Parathyroid adenoma (tissue), 2 donors: Measurements from ENCODE around the gene PIK3R1.

Experiments
- H2AFZ ChIP-seq: fragments of 300-600 bp; sonication (generic); one replicate; pipeline ENCODE4 v1.7.0; 2017; ENCODE audit warnings: antibody characterized with exemption, mild to moderate bottlenecking
- H3K27ac ChIP-seq: fragments of 300-600 bp; sonication (generic); one replicate; pipeline ENCODE4 v1.7.0; 2017
- H3K27me3 ChIP-seq: fragments of 300-600 bp; sonication (generic); one replicate; pipeline ENCODE4 v1.7.0; 2017; ENCODE audit warnings: low read length; ENCODE audit not compliant: control insufficient read depth, insufficient read depth
- H3K36me3 ChIP-seq: fragments of 300-600 bp; sonication (generic); one replicate; pipeline ENCODE4 v1.7.0; 2017; ENCODE audit warnings: low read length; ENCODE audit not compliant: control insufficient read depth, insufficient read depth
- H3K4me1 ChIP-seq: fragments of 300-600 bp; sonication (generic); one replicate; pipeline ENCODE4 v1.7.0; 2017; ENCODE audit warnings: control low read depth
- H3K4me2 ChIP-seq: fragments of 300-600 bp; sonication (generic); one replicate; pipeline ENCODE4 v1.7.0; 2017; ENCODE audit warnings: low read length
- H3K4me3 ChIP-seq: fragments of 300-600 bp; sonication (generic); one replicate; pipeline ENCODE4 v1.7.0; 2017; ENCODE audit warnings: low read depth, low read length
- H3K79me2 ChIP-seq: fragments of 300-600 bp; sonication (generic); one replicate; pipeline ENCODE4 v1.7.0; 2017; ENCODE audit warnings: control low read depth
- H3K9ac ChIP-seq: fragments of 300-600 bp; sonication (generic); one replicate; pipeline ENCODE4 v1.7.0; 2017; ENCODE audit warnings: mild to moderate bottlenecking
- H3K9me3 ChIP-seq: fragments of 300-600 bp; sonication (generic); one replicate; pipeline ENCODE4 v1.7.0; 2017; ENCODE audit warnings: low read length; ENCODE audit not compliant: control insufficient read depth
- TF ChIP-seq, protein P1 (sequence below): fragments of 300-600 bp; sonication (generic); IDR thresholded peaks from one replicate; pipeline ENCODE4 v1.7.0; 2017; ENCODE audit warnings: antibody characterized with exemption, mild to moderate bottlenecking
- donor health status: primary hyperparathyroidism.

The PIK3R1 gene

GRCh38 chr5:68274847-68275651 is 59.5 kb downstream of the PIK3R1 start:
- Histone ChIP-seq H3K79me2 (peaks cover 26% of the 10 kb centered on the region), H3K4me2 (no peak overlapping the region), H3K27me3 (no peaks in the 10 kb centered on the region), H3K4me3 (no peak overlapping the region), H3K27ac (no peak overlapping the region), H3K4me1 (no peaks in the 10 kb centered on the region), H3K9me3 (no peaks in the 10 kb centered on the region), H3K9ac (no peak overlapping the region), H3K36me3 (no peaks in the 10 kb centered on the region), H2AFZ (no peak overlapping the region)
- TF ChIP-seq, protein P1, sequence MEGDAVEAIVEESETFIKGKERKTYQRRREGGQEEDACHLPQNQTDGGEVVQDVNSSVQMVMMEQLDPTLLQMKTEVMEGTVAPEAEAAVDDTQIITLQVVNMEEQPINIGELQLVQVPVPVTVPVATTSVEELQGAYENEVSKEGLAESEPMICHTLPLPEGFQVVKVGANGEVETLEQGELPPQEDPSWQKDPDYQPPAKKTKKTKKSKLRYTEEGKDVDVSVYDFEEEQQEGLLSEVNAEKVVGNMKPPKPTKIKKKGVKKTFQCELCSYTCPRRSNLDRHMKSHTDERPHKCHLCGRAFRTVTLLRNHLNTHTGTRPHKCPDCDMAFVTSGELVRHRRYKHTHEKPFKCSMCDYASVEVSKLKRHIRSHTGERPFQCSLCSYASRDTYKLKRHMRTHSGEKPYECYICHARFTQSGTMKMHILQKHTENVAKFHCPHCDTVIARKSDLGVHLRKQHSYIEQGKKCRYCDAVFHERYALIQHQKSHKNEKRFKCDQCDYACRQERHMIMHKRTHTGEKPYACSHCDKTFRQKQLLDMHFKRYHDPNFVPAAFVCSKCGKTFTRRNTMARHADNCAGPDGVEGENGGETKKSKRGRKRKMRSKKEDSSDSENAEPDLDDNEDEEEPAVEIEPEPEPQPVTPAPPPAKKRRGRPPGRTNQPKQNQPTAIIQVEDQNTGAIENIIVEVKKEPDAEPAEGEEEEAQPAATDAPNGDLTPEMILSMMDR, result no peak

GRCh38 chr5:68276740-68277139 is 61.2 kb downstream of the PIK3R1 start:
- peaks cover 19% of the 10 kb centered on the region for H3K79me2 ChIP-seq
- no peaks in the 10 kb centered on the region for H3K36me3 ChIP-seq
- TF ChIP-seq, protein P1, result no peak
- H3K4me3 ChIP-seq, result no peak overlapping the region
- no peak overlapping the region for H3K9ac ChIP-seq
- no peak overlapping the region for H3K27ac ChIP-seq
- H3K4me1 ChIP-seq, result no peaks in the 10 kb centered on the region
- no peak overlapping the region for H2AFZ ChIP-seq
- no peaks in the 10 kb centered on the region for H3K9me3 ChIP-seq
- H3K4me2 ChIP-seq, result no peak overlapping the region
- H3K27me3 ChIP-seq, result no peaks in the 10 kb centered on the region

- no peaks in the 10 kb centered on the region for H3K27me3 ChIP-seq
- no peaks in the 10 kb centered on the region for H3K9me3 ChIP-seq
- H3K4me1 ChIP-seq, result no peaks in the 10 kb centered on the region
- H3K36me3 ChIP-seq, result no peaks in the 10 kb centered on the region
- TF ChIP-seq, protein P1, result no peak
- no peak overlapping the region for H3K27ac ChIP-seq
- H3K4me2 ChIP-seq, result no peak overlapping the region
- peaks cover 20% of the 10 kb centered on the region for H3K79me2 ChIP-seq
- no peak overlapping the region for H3K4me3 ChIP-seq
- H2AFZ ChIP-seq, result no peak overlapping the region
- H3K9ac ChIP-seq, result no peak overlapping the region
Measured at GRCh38 chr5:68277431-68277830, 61.9 kb downstream of the PIK3R1 start.

GRCh38 chr5:68279984-68280383 is 64.4 kb downstream of the PIK3R1 start:
- H3K4me3 ChIP-seq, result no peak overlapping the region
- no peaks in the 10 kb centered on the region for H3K4me1 ChIP-seq
- no peaks in the 10 kb centered on the region for H3K9me3 ChIP-seq
- H2AFZ ChIP-seq, result no peak overlapping the region
- H3K79me2 ChIP-seq, result peaks cover 8% of the 10 kb centered on the region
- H3K4me2 ChIP-seq, result no peak overlapping the region
- H3K27ac ChIP-seq, result no peak overlapping the region
- no peaks in the 10 kb centered on the region for H3K27me3 ChIP-seq
- TF ChIP-seq, protein P1, result no peak
- no peak overlapping the region for H3K9ac ChIP-seq
- no peaks in the 10 kb centered on the region for H3K36me3 ChIP-seq

GRCh38 chr5:68282001-68282400 is 66.4 kb downstream of the PIK3R1 start:
- H3K27me3 ChIP-seq, result no peaks in the 10 kb centered on the region
- no peak overlapping the region for H3K27ac ChIP-seq
- no peak overlapping the region for H3K9ac ChIP-seq
- H3K36me3 ChIP-seq, result no peaks in the 10 kb centered on the region
- TF ChIP-seq, protein P1, result no peak
- H2AFZ ChIP-seq, result no peak overlapping the region
- no peak overlapping the region for H3K4me3 ChIP-seq
- no peaks in the 10 kb centered on the region for H3K9me3 ChIP-seq
- H3K4me2 ChIP-seq, result no peak overlapping the region
- peaks cover 11% of the 10 kb centered on the region for H3K4me1 ChIP-seq
- H3K79me2 ChIP-seq, result peaks cover 8% of the 10 kb centered on the region
